Activated T-cell treated with anti-CD3 and anti-CD28 coated beads for 48 hours (primary cell): Measurements from ENCODE around the gene TMEM140.
A peak's percentile ranks its signal among the peaks of the same experiment; 100 is the strongest.
"Not testable (repeated sequence)": the region's sequence is repeated elsewhere in the genome, so short reads cannot be mapped to it uniquely, and the experiment has no call there.

Experiments used
- DNase-seq: peaks from one replicate; pipeline ENCODE4 v3.0.0-alpha.2; 2020; ENCODE audit warnings: low read depth

The TMEM140 gene

GRCh38 chr7:135158874-135159273 is 11.0 kb downstream of the TMEM140 start:
- DNase-seq: no peak

GRCh38 chr7:135159359-135160085 is 11.7 kb downstream of the TMEM140 start:
- no peak for DNase-seq

- DNase-seq: no peak
Observed at GRCh38 chr7:135160098-135160857, 12.4 kb downstream of the TMEM140 start.

- no peak for DNase-seq
Observed at GRCh38 chr7:135160858-135161653, 13.2 kb downstream of the TMEM140 start.

GRCh38 chr7:135161669-135162068 is 13.8 kb downstream of the TMEM140 start:
- no peak for DNase-seq

GRCh38 chr7:135162382-135163001 is 14.6 kb downstream of the TMEM140 start:
- no peak for DNase-seq

GRCh38 chr7:135164357-135165061 is 16.6 kb downstream of the TMEM140 start:
- no peak for DNase-seq

GRCh38 chr7:135165862-135166261 is 18.0 kb downstream of the TMEM140 start:
- no peak for DNase-seq

- no peak for DNase-seq
Observed at GRCh38 chr7:135166338-135166990, 18.6 kb downstream of the TMEM140 start.

GRCh38 chr7:135167365-135167917 is 19.6 kb downstream of the TMEM140 start:
- DNase-seq: no peak

- no peak for DNase-seq
Observed at GRCh38 chr7:135168001-135168400, 20.1 kb downstream of the TMEM140 start.

GRCh38 chr7:135168489-135169140 is 20.7 kb downstream of the TMEM140 start:
- DNase-seq: no peak

- DNase-seq: peak; percentile 67
Observed at GRCh38 chr7:135169141-135169963, 21.5 kb downstream of the TMEM140 start.

GRCh38 chr7:135169964-135170273 is 22.0 kb downstream of the TMEM140 start:
- DNase-seq: no peak

GRCh38 chr7:135170274-135170997 is 22.6 kb downstream of the TMEM140 start, which contains the start of gene CYREN:
Gene CYREN (minus strand): TSS chr7:135170707. CDS start chr7:135168922, 1,785 bp downstream.
- peak; percentile 95 for DNase-seq

GRCh38 chr7:135170998-135171481 is 23.2 kb downstream of the TMEM140 start:
- DNase-seq: not testable (repeated sequence)

- not testable (repeated sequence) for DNase-seq
Observed at GRCh38 chr7:135171581-135172291, 23.9 kb downstream of the TMEM140 start.

GRCh38 chr7:135173916-135174315 is 26.0 kb downstream of the TMEM140 start:
- not testable (repeated sequence) for DNase-seq
